NCI-H345 treated with DMSO at 0.1 percent for 48 hours (cell line): ENCODE measurements around the gene EIF4H.
"Not testable (repeated sequence)": the region's sequence is repeated elsewhere in the genome, so short reads cannot be mapped to it uniquely, and the experiment has no call there.

Experiments used
- DNase-seq: peaks from one replicate; lab custom pipeline; 2025; ENCODE audit not compliant: unreplicated experiment; lab: John Stamatoyannopoulos, UW

The EIF4H gene

GRCh38 chr7:74197449-74198124 lies 23.4 kb downstream of the EIF4H start:
- DNase-seq, result no peak

- DNase-seq, result no peak
Measured at GRCh38 chr7:74199551-74200355, 25.6 kb downstream of the EIF4H start.

- no peak for DNase-seq
Measured at GRCh38 chr7:74202841-74203556, 28.8 kb downstream of the EIF4H start.

- no peak for DNase-seq
Measured at GRCh38 chr7:74203956-74204618, 29.9 kb downstream of the EIF4H start.

- DNase-seq, result not testable (repeated sequence)
Measured at GRCh38 chr7:74206052-74206451, 31.9 kb downstream of the EIF4H start.

- peak; percentile 30 for DNase-seq
Measured at GRCh38 chr7:74206589-74207120, 32.5 kb downstream of the EIF4H start.

- no peak for DNase-seq
Measured at GRCh38 chr7:74207586-74207985, 33.4 kb downstream of the EIF4H start.

- not testable (repeated sequence) for DNase-seq
Measured at GRCh38 chr7:74208241-74208640, 34.1 kb downstream of the EIF4H start.

- no peak for DNase-seq
Measured at GRCh38 chr7:74212661-74213060, 38.5 kb downstream of the EIF4H start.

- no peak for DNase-seq
Measured at GRCh38 chr7:74214816-74215630, 40.9 kb downstream of the EIF4H start.

GRCh38 chr7:74215921-74216320 lies 41.8 kb downstream of the EIF4H start:
- no peak for DNase-seq

GRCh38 chr7:74216361-74216761 lies 42.2 kb downstream of the EIF4H start:
- no peak for DNase-seq

- no peak for DNase-seq
Measured at GRCh38 chr7:74217455-74218342, 43.5 kb downstream of the EIF4H start.

- no peak for DNase-seq
Measured at GRCh38 chr7:74218343-74218698, 44.2 kb downstream of the EIF4H start.

- DNase-seq, result no peak
Measured at GRCh38 chr7:74219416-74219815, 45.3 kb downstream of the EIF4H start.

GRCh38 chr7:74220229-74220628 lies 46.1 kb downstream of the EIF4H start:
- no peak for DNase-seq

GRCh38 chr7:74221713-74222112 lies 47.6 kb downstream of the EIF4H start:
- no peak for DNase-seq

GRCh38 chr7:74222851-74223710 lies 48.9 kb downstream of the EIF4H start:
- DNase-seq, result no peak
